BJ (cell line): ENCODE measurements around the gene RMI2. TPM values are rescaled to one million over a fixed set of nuclear protein-coding genes. Genes with fewer than 3 reads are reported as not detected.

ENCODE experiments used
- CTCF ChIA-PET: fragments of 350-600 bp; formaldehyde crosslinking; extraction: SDS; loops from one replicate; lab custom pipeline; 2021; ENCODE audit warnings: antibody characterized with exemption, inconsistent platforms; lab: Yijun Ruan, JAX
- POLR2A ChIA-PET: fragments of 300-600 bp; sonication (Branson Sonifier 250); formaldehyde crosslinking; extraction: SDS; loops from one replicate; lab custom pipeline; 2021; ENCODE audit warnings: antibody characterized with exemption; lab: Charles Lee
- DNase-seq: peaks from one replicate; pipeline ENCODE4 v3.0.0-alpha.2; 2011; ENCODE audit warnings: low read depth
- H3K27me3 ChIP-seq: 2 replicates; pipeline ENCODE4 v1.6.0; 2011; ENCODE audit warnings: low read length; ENCODE audit not compliant: control insufficient read depth, insufficient read depth
- H3K36me3 ChIP-seq: 2 replicates; pipeline ENCODE4 v1.5.1; 2011; ENCODE audit warnings: low read length; ENCODE audit not compliant: control insufficient read depth, insufficient read depth
- H3K4me3 ChIP-seq: 2 replicates; pipeline ENCODE4 v1.5.1; 2011; ENCODE audit warnings: low read depth, mild to moderate bottlenecking, control low read depth, low read length
- polyA plus RNA-seq: library from polyadenylated mRNA; depleted of rRNA; stranded (reverse); fragments of >200 nt; gene quantifications from 2 replicates; pipeline ENCODE4 v1.2.3, GENCODE V29; 2011
- TF ChIP-seq, protein P1 (sequence below): IDR thresholded peaks from 2 replicates; pipeline ENCODE4 v1.5.1; 2011; ENCODE audit warnings: low read depth, mild to moderate bottlenecking, control low read depth, inconsistent platforms, low read length, moderate library complexity; ENCODE audit not compliant: insufficient read depth

Gene RMI2
- polyA plus RNA-seq, 1 experiment: 1.7 TPM

GRCh38 chr16:11326084-11326736 is 19.0 kb upstream of the RMI2 start:
- TF ChIP-seq, protein P1, sequence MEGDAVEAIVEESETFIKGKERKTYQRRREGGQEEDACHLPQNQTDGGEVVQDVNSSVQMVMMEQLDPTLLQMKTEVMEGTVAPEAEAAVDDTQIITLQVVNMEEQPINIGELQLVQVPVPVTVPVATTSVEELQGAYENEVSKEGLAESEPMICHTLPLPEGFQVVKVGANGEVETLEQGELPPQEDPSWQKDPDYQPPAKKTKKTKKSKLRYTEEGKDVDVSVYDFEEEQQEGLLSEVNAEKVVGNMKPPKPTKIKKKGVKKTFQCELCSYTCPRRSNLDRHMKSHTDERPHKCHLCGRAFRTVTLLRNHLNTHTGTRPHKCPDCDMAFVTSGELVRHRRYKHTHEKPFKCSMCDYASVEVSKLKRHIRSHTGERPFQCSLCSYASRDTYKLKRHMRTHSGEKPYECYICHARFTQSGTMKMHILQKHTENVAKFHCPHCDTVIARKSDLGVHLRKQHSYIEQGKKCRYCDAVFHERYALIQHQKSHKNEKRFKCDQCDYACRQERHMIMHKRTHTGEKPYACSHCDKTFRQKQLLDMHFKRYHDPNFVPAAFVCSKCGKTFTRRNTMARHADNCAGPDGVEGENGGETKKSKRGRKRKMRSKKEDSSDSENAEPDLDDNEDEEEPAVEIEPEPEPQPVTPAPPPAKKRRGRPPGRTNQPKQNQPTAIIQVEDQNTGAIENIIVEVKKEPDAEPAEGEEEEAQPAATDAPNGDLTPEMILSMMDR: no peak
- no peak overlapping the region for H3K4me3 ChIP-seq
- no peaks in the 10 kb centered on the region for H3K36me3 ChIP-seq
- H3K27me3 ChIP-seq: no peaks in the 10 kb centered on the region
- ChIA-PET POLR2A (no interaction called here), CTCF (no interaction called here)
- DNase-seq: no peak

- POLR2A ChIA-PET: no interaction called here
- TF ChIP-seq, protein P1: no peak
- CTCF ChIA-PET: no interaction called here
- H3K4me3 ChIP-seq: no peak overlapping the region
- no peaks in the 10 kb centered on the region for H3K27me3 ChIP-seq
- no peaks in the 10 kb centered on the region for H3K36me3 ChIP-seq
- no peak for DNase-seq
Observed at GRCh38 chr16:11326737-11327276, 18.5 kb upstream of the RMI2 start.

- TF ChIP-seq, protein P1: no peak
- CTCF ChIA-PET: no interaction called here
- no peaks in the 10 kb centered on the region for H3K36me3 ChIP-seq
- DNase-seq: no peak
- no peak overlapping the region for H3K4me3 ChIP-seq
- POLR2A ChIA-PET: no interaction called here
- no peaks in the 10 kb centered on the region for H3K27me3 ChIP-seq
Observed at GRCh38 chr16:11327277-11328171, 17.7 kb upstream of the RMI2 start.

- ChIA-PET CTCF (interaction anchor here (0.7 to 2.6 kb wide), 3 partner anchors 29 to 71 kb away, joined by 3 to 10 read pairs (median 3); no protein-coding TSS in a partner anchor), POLR2A (no interaction called here)
- DNase-seq: peak; percentile 79
- TF ChIP-seq, protein P1: 0 out of 2 replicates have a peak, but pooled peaks have one; percentile 18
- H3K4me3 ChIP-seq: peak overlapping the region; percentile 18; the same call in 1 of the 2 replicates
- H3K27me3 ChIP-seq: no peaks in the 10 kb centered on the region
- no peaks in the 10 kb centered on the region for H3K36me3 ChIP-seq
Observed at GRCh38 chr16:11328172-11329070, 16.8 kb upstream of the RMI2 start.
